ENCODE results near the gene PLCH1.

PLCH1 gene

GRCh38 chr3:155635056-155635455, 109.8 kb downstream of the PLCH1 start:
- Histone ChIP-seq H3K27ac (ENCODE audit: low read depth, low read length) (no peak overlapping the region), H3F3A (ENCODE audit: control insufficient read depth, insufficient read depth) (no peaks in the 10 kb centered on the region), H3K36me3 (ENCODE audit: control insufficient read depth, low read length) (no peaks in the 10 kb centered on the region), H3K4me1 (ENCODE audit: control insufficient read depth, low read length) (no peaks in the 10 kb centered on the region), H3K9me3 (ENCODE audit: control insufficient read depth, insufficient read depth, low read length) (no peaks in the 10 kb centered on the region), H3K9me2 (replicated peaks; ENCODE audit: control insufficient read depth, low read length) (no peaks in the 10 kb centered on the region; the same call in 1 of the 2 replicates), H3K27me3 (ENCODE audit: control insufficient read depth, low read length) (no peaks in the 10 kb centered on the region), H4K20me1 (ENCODE audit: control insufficient read depth, insufficient read depth, low read depth, low read length) (no peaks in the 10 kb centered on the region), H3K4me3 (ENCODE audit: low read length) (no peak overlapping the region), H3K79me2 (ENCODE audit: control insufficient read depth, low read length) (no peaks in the 10 kb centered on the region), H3K4me2 (ENCODE audit: low read length) (no peak overlapping the region)
- no peak for TF ChIP-seq EZH2phosphoT487 (IDR thresholded peaks at IDR 0.05; ENCODE audit: borderline replicate concordance, low read length)
- no peak for TF ChIP-seq CTCF (IDR thresholded peaks at IDR 0.05; ENCODE audit: low read depth, low read length, poor library complexity, severe bottlenecking)

- Histone ChIP-seq H3K79me2 (ENCODE audit: control insufficient read depth, low read length) (no peaks in the 10 kb centered on the region), H3K27me3 (ENCODE audit: control insufficient read depth, low read length) (no peaks in the 10 kb centered on the region), H3K36me3 (ENCODE audit: control insufficient read depth, low read length) (no peaks in the 10 kb centered on the region), H4K20me1 (ENCODE audit: control insufficient read depth, insufficient read depth, low read depth, low read length) (no peaks in the 10 kb centered on the region), H3K27ac (ENCODE audit: low read depth, low read length) (no peak overlapping the region), H3F3A (ENCODE audit: control insufficient read depth, insufficient read depth) (no peaks in the 10 kb centered on the region), H3K9me3 (ENCODE audit: control insufficient read depth, insufficient read depth, low read length) (no peaks in the 10 kb centered on the region), H3K4me3 (ENCODE audit: low read length) (no peak overlapping the region), H3K4me1 (ENCODE audit: control insufficient read depth, low read length) (no peaks in the 10 kb centered on the region), H3K9me2 (replicated peaks; ENCODE audit: control insufficient read depth, low read length) (no peaks in the 10 kb centered on the region; the same call in 1 of the 2 replicates), H3K4me2 (ENCODE audit: low read length) (no peak overlapping the region)
- TF ChIP-seq CTCF (IDR thresholded peaks at IDR 0.05; ENCODE audit: low read depth, low read length, poor library complexity, severe bottlenecking) (no peak), EZH2phosphoT487 (IDR thresholded peaks at IDR 0.05; ENCODE audit: borderline replicate concordance, low read length) (no peak)
Measured at GRCh38 chr3:155634121-155634719, 110.7 kb downstream of the PLCH1 start.

- Histone ChIP-seq H4K20me1 (ENCODE audit: control insufficient read depth, insufficient read depth, low read depth, low read length) (no peaks in the 10 kb centered on the region), H3K4me3 (ENCODE audit: low read length) (no peak overlapping the region), H3K4me1 (ENCODE audit: control insufficient read depth, low read length) (no peaks in the 10 kb centered on the region), H3K27ac (ENCODE audit: low read depth, low read length) (no peak overlapping the region), H3F3A (ENCODE audit: control insufficient read depth, insufficient read depth) (no peaks in the 10 kb centered on the region), H3K27me3 (ENCODE audit: control insufficient read depth, low read length) (no peaks in the 10 kb centered on the region), H3K4me2 (ENCODE audit: low read length) (no peak overlapping the region), H3K79me2 (ENCODE audit: control insufficient read depth, low read length) (no peaks in the 10 kb centered on the region), H3K9me2 (replicated peaks; ENCODE audit: control insufficient read depth, low read length) (no peaks in the 10 kb centered on the region), H3K36me3 (ENCODE audit: control insufficient read depth, low read length) (no peaks in the 10 kb centered on the region), H3K9me3 (ENCODE audit: control insufficient read depth, insufficient read depth, low read length) (no peaks in the 10 kb centered on the region)
- no peak for TF ChIP-seq EZH2phosphoT487 (IDR thresholded peaks at IDR 0.05; ENCODE audit: borderline replicate concordance, low read length)
- no peak for TF ChIP-seq CTCF (IDR thresholded peaks at IDR 0.05; ENCODE audit: low read depth, low read length, poor library complexity, severe bottlenecking)
Measured at GRCh38 chr3:155631323-155632019, 113.4 kb downstream of the PLCH1 start.
